Liver (tissue), 3 donors: Measurements from ENCODE around the gene RERE.

Source experiments
- NR2F2 ChIP-seq: IDR thresholded peaks from 2 replicates; pipeline ENCODE4 v1.6.1; 2016; ENCODE audit warnings: antibody characterized with exemption
- REST ChIP-seq: IDR thresholded peaks from 2 replicates; pipeline ENCODE4 v1.6.1; 2016; ENCODE audit warnings: antibody characterized with exemption, mild to moderate bottlenecking
- TAF1 ChIP-seq: conservative IDR thresholded peaks from 2 replicates; pipeline ENCODE4 v1.6.1; 2016; ENCODE audit warnings: antibody characterized with exemption, mild to moderate bottlenecking
- TF ChIP-seq, protein P1 (sequence below): fragments of 150-350 bp; IDR thresholded peaks from 2 replicates; pipeline ENCODE4 v1.5.1; 2017; ENCODE audit warnings: improper control_type of control experiment, low read depth, low read length; ENCODE audit not compliant: missing input control
- donor health status: healthy.
- donor health status: healthy.

GRCh38 chr1:8438489-8438888, 379.0 kb downstream of the RERE start:
- TF ChIP-seq, protein P1, sequence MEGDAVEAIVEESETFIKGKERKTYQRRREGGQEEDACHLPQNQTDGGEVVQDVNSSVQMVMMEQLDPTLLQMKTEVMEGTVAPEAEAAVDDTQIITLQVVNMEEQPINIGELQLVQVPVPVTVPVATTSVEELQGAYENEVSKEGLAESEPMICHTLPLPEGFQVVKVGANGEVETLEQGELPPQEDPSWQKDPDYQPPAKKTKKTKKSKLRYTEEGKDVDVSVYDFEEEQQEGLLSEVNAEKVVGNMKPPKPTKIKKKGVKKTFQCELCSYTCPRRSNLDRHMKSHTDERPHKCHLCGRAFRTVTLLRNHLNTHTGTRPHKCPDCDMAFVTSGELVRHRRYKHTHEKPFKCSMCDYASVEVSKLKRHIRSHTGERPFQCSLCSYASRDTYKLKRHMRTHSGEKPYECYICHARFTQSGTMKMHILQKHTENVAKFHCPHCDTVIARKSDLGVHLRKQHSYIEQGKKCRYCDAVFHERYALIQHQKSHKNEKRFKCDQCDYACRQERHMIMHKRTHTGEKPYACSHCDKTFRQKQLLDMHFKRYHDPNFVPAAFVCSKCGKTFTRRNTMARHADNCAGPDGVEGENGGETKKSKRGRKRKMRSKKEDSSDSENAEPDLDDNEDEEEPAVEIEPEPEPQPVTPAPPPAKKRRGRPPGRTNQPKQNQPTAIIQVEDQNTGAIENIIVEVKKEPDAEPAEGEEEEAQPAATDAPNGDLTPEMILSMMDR, result no peak
- TF ChIP-seq TAF1 (no peak), NR2F2 (no peak), REST (no peak)
